Measurements from ENCODE around the gene CR1L. TPM values are rescaled to one million over a fixed set of nuclear protein-coding genes. Genes with fewer than 3 reads are reported as not detected.
"Not testable (repeated sequence)": the region's sequence is repeated elsewhere in the genome, so short reads cannot be mapped to it uniquely, and the experiment has no call there.

The CR1L gene
- total RNA-seq, 2 donors from 2014 or later: not detected

GRCh38 chr1:207691010-207691409 is 46.1 kb downstream of the CR1L start:
- no peak for ATAC-seq
- TF ChIP-seq CTCF (IDR thresholded peaks at IDR 0.05) (no peak), POLR2A (IDR thresholded peaks at IDR 0.05) (no peak)

GRCh38 chr1:207691841-207692240 is 46.9 kb downstream of the CR1L start:
- no peak overlapping the region for H3K27ac ChIP-seq
- no peaks in the 10 kb centered on the region for H3K36me3 ChIP-seq (replicated peaks in 1 of 2; ENCODE audit: insufficient read depth in 1 of 2, low read depth in 2 of 2)
- intact Hi-C loops (cut with DNase I): no loop called here
- no peaks in the 10 kb centered on the region for H3K4me1 ChIP-seq
- 65 to 78% methylated on average over 11 of the region's 11 CpGs for WGBS, 2 donors
- DNase-seq: no peak
- H3K4me3 ChIP-seq: no peak overlapping the region
- no peaks in the 10 kb centered on the region for H3K9me3 ChIP-seq
- no peak for TF ChIP-seq CTCF (IDR thresholded peaks at IDR 0.05)
- TF ChIP-seq POLR2A (IDR thresholded peaks at IDR 0.05): no peak
- no peak for ATAC-seq
- no peaks in the 10 kb centered on the region for H3K27me3 ChIP-seq

More at GRCh38 chr1:207691010-207691409, 46.1 kb downstream of the CR1L start:
- intact Hi-C loops (cut with DNase I): no loop called here
- Histone ChIP-seq H3K4me1 (no peaks in the 10 kb centered on the region), H3K9me3 (no peaks in the 10 kb centered on the region), H3K36me3 (replicated peaks in 1 of 2; ENCODE audit: insufficient read depth in 1 of 2, low read depth in 2 of 2) (no peaks in the 10 kb centered on the region), H3K4me3 (no peak overlapping the region), H3K27ac (no peak overlapping the region), H3K27me3 (no peaks in the 10 kb centered on the region)
- no peak for DNase-seq

GRCh38 chr1:207692291-207692690 is 47.4 kb downstream of the CR1L start:
- H3K27me3 ChIP-seq; H3K27ac ChIP-seq; H3K36me3 ChIP-seq (replicated peaks in 1 of 2; ENCODE audit: insufficient read depth in 1 of 2, low read depth in 2 of 2); H3K9me3 ChIP-seq; ATAC-seq; H3K4me1 ChIP-seq; intact Hi-C loops (cut with DNase I); H3K4me3 ChIP-seq; DNase-seq: not testable (repeated sequence)
- WGBS, 2 donors: 76 to 77% methylated on average over 7 of the region's 7 CpGs

- intact Hi-C loops (cut with DNase I): no loop called here
- DNase-seq (no peak), ATAC-seq (no peak)
- Histone ChIP-seq H3K9me3 (no peaks in the 10 kb centered on the region), H3K4me1 (no peaks in the 10 kb centered on the region), H3K27me3 (no peaks in the 10 kb centered on the region), H3K4me3 (no peak overlapping the region), H3K36me3 (replicated peaks in 1 of 2; ENCODE audit: insufficient read depth in 1 of 2, low read depth in 2 of 2) (no peaks in the 10 kb centered on the region), H3K27ac (no peak overlapping the region)
- 55 to 67% methylated on average over 2 of the region's 2 CpGs for WGBS, 2 donors
- no peak for TF ChIP-seq POLR2A (IDR thresholded peaks at IDR 0.05)
Observed at GRCh38 chr1:207695891-207696290, 51.0 kb downstream of the CR1L start.

- no peak overlapping the region for H3K4me3 ChIP-seq
- no peak overlapping the region for H3K27ac ChIP-seq
- H3K36me3 ChIP-seq (replicated peaks in 1 of 2; ENCODE audit: insufficient read depth in 1 of 2, low read depth in 2 of 2): no peaks in the 10 kb centered on the region
- 41 to 42% methylated on average over 4 of the region's 4 CpGs for WGBS, 2 donors
- H3K9me3 ChIP-seq: no peaks in the 10 kb centered on the region
- TF ChIP-seq CTCF (IDR thresholded peaks at IDR 0.05) (peak; percentile 54 to 80 (median 65)), POLR2A (IDR thresholded peaks at IDR 0.05) (no peak)
- H3K27me3 ChIP-seq: no peaks in the 10 kb centered on the region
- peak; percentile 60 to 75 (median 66) for DNase-seq
- intact Hi-C loops (cut with DNase I): no loop called here
- no peaks in the 10 kb centered on the region for H3K4me1 ChIP-seq
- ATAC-seq: peak; percentile 92
Observed at GRCh38 chr1:207698822-207699483, 54.0 kb downstream of the CR1L start.

GRCh38 chr1:207702317-207702716 is 57.4 kb downstream of the CR1L start:
- Histone ChIP-seq H3K36me3 (replicated peaks in 1 of 2; ENCODE audit: insufficient read depth in 1 of 2, low read depth in 2 of 2) (no peaks in the 10 kb centered on the region), H3K4me1 (no peaks in the 10 kb centered on the region), H3K9me3 (no peaks in the 10 kb centered on the region), H3K27me3 (no peaks in the 10 kb centered on the region), H3K27ac (no peak overlapping the region), H3K4me3 (no peak overlapping the region)
- no peak for TF ChIP-seq POLR2A (IDR thresholded peaks at IDR 0.05)
- no peak for TF ChIP-seq CTCF (IDR thresholded peaks at IDR 0.05)
- no peak for ATAC-seq
- intact Hi-C loops (cut with DNase I): no loop called here
- 74 to 95% methylated on average over 1 of the region's 1 CpG for WGBS, 2 donors
- DNase-seq: no peak
